ENCODE data around the gene GALNT9. TPM values are rescaled to one million over a fixed set of nuclear protein-coding genes. Genes with fewer than 3 reads are reported as not detected.

The GALNT9 gene
- polyA plus RNA-seq, 3 donors: not detected

- 86% methylated on average over 33 of the region's 33 CpGs for whole genome bisulfite sequencing (ENCODE audit: insufficient coverage)
- Histone ChIP-seq H3K79me2 (ENCODE audit: insufficient read depth, low read length) (no peaks in the 10 kb centered on the region), H3K27ac (ENCODE audit: low read depth in 1 of 2, low read length in 2 of 2) (no peak overlapping the region), H3K4me2 (replicated peaks; ENCODE audit: extremely low read depth, low read length, poor library complexity, severe bottlenecking) (no peak overlapping the region), H4K20me1 (ENCODE audit: insufficient read depth, low read length) (no peaks in the 10 kb centered on the region), H3K27me3 (ENCODE audit: control insufficient read depth in 2 of 2, insufficient read depth in 2 of 2, low read length in 2 of 2) (peaks cover 0 to 8% of the 10 kb centered on the region in 2 donors), H2AFZ (ENCODE audit: insufficient read depth, low read depth, low read length, poor library complexity, severe bottlenecking) (no peak overlapping the region), H3K36me3 (replicated peaks in 1 of 2; ENCODE audit: control insufficient read depth in 1 of 2, insufficient read depth in 2 of 2, low read length in 2 of 2) (no peaks in the 10 kb centered on the region), H3K4me3 (replicated peaks in 1 of 3; ENCODE audit: low read depth in 2 of 3, low read length in 3 of 3) (no peak overlapping the region), H3K9ac (ENCODE audit: insufficient read depth, low read length, poor library complexity, severe bottlenecking) (no peak overlapping the region), H3K9me3 (replicated peaks in 1 of 2; ENCODE audit: control insufficient read depth in 1 of 2, insufficient read depth in 1 of 2, low read length in 2 of 2) (no peaks in the 10 kb centered on the region), H3K4me1 (ENCODE audit: control insufficient read depth in 1 of 2, insufficient read depth in 2 of 2, low read length in 2 of 2) (no peaks in the 10 kb centered on the region)
- no peak overlapping the region for H3K4me3 Mint-ChIP-seq
- no peak overlapping the region for H3K27ac Mint-ChIP-seq
- DNase-seq: no peak
- H3K36me3 Mint-ChIP-seq: no peaks in the 10 kb centered on the region
- H3K27me3 Mint-ChIP-seq (ENCODE audit: low read depth in 3 of 3): peaks cover 3 to 13% (median 6%) of the 10 kb centered on the region in 3 donors
- TF ChIP-seq CTCF (IDR thresholded peaks at IDR 0.05): no peak
- H3K9me3 Mint-ChIP-seq: peaks cover 0 to 1% (median 0%) of the 10 kb centered on the region in 7 donors
- intact Hi-C loops (cut with micrococcal nuclease): no loop called here
- no peaks in the 10 kb centered on the region for H3K4me1 Mint-ChIP-seq
Measured at GRCh38 chr12:132347176-132347855, 17.9 kb upstream of the GALNT9 start.

- no peak overlapping the region for H3K4me3 Mint-ChIP-seq
- Histone ChIP-seq H3K4me3 (replicated peaks in 1 of 3; ENCODE audit: low read depth in 2 of 3, low read length in 3 of 3) (no peak overlapping the region), H3K79me2 (ENCODE audit: insufficient read depth, low read length) (no peaks in the 10 kb centered on the region), H3K9ac (ENCODE audit: insufficient read depth, low read length, poor library complexity, severe bottlenecking) (no peak overlapping the region), H3K4me1 (ENCODE audit: control insufficient read depth in 1 of 2, insufficient read depth in 2 of 2, low read length in 2 of 2) (no peaks in the 10 kb centered on the region), H3K27me3 (ENCODE audit: control insufficient read depth in 2 of 2, insufficient read depth in 2 of 2, low read length in 2 of 2) (peaks cover 0 to 10% of the 10 kb centered on the region in 2 donors), H4K20me1 (ENCODE audit: insufficient read depth, low read length) (no peaks in the 10 kb centered on the region), H3K9me3 (replicated peaks in 1 of 2; ENCODE audit: control insufficient read depth in 1 of 2, insufficient read depth in 1 of 2, low read length in 2 of 2) (no peaks in the 10 kb centered on the region), H3K36me3 (replicated peaks in 1 of 2; ENCODE audit: control insufficient read depth in 1 of 2, insufficient read depth in 2 of 2, low read length in 2 of 2) (no peaks in the 10 kb centered on the region), H3K4me2 (replicated peaks; ENCODE audit: extremely low read depth, low read length, poor library complexity, severe bottlenecking) (no peak overlapping the region), H3K27ac (ENCODE audit: low read depth in 1 of 2, low read length in 2 of 2) (no peak overlapping the region), H2AFZ (ENCODE audit: insufficient read depth, low read depth, low read length, poor library complexity, severe bottlenecking) (no peak overlapping the region)
- intact Hi-C loops (cut with micrococcal nuclease): no loop called here
- H3K9me3 Mint-ChIP-seq: peaks cover 0 to 1% (median 0%) of the 10 kb centered on the region in 7 donors
- H3K27me3 Mint-ChIP-seq (ENCODE audit: low read depth in 3 of 3): peaks cover 2 to 13% (median 8%) of the 10 kb centered on the region in 3 donors
- no peaks in the 10 kb centered on the region for H3K4me1 Mint-ChIP-seq
- H3K27ac Mint-ChIP-seq: no peak overlapping the region
- 86% methylated on average over 18 of the region's 20 CpGs for WGBS (ENCODE audit: insufficient coverage)
- no peak for TF ChIP-seq CTCF (IDR thresholded peaks at IDR 0.05)
- H3K36me3 Mint-ChIP-seq: no peaks in the 10 kb centered on the region
- DNase-seq: no peak
Measured at GRCh38 chr12:132346471-132347175, 17.2 kb upstream of the GALNT9 start.
